ENCODE results near the gene ANKH.

GRCh38 chr5:14671414-14671813 is 200.2 kb downstream of the ANKH start:
- TF ChIP-seq FOXK2 (IDR thresholded peaks at IDR 0.05) = no peak
- no peak for TF ChIP-seq BCL11A (IDR thresholded peaks at IDR 0.05; ENCODE audit: low read depth, low read length)
- no peak for TF ChIP-seq ZBED1 (IDR thresholded peaks at IDR 0.05; ENCODE audit: borderline replicate concordance)
- no peak for TF ChIP-seq CREM (IDR thresholded peaks at IDR 0.05; ENCODE audit: low read depth)
- TF ChIP-seq RAD21 (IDR thresholded peaks at IDR 0.05; ENCODE audit: insufficient read depth, low read depth, low read length) = no peak
- no peak for TF ChIP-seq NR2C1 (IDR thresholded peaks at IDR 0.05)
- TF ChIP-seq CTCF (IDR thresholded peaks at IDR 0.05 in 2 of 3, conservative IDR thresholded peaks at IDR 0.05 in 1 of 3; ENCODE audit: control insufficient read depth in 2 of 3, extremely low read depth in 1 of 3, insufficient read depth in 1 of 3, low read depth in 3 of 3, low read length in 3 of 3) = no peak
- TF ChIP-seq ATF2 (IDR thresholded peaks at IDR 0.05; ENCODE audit: low read length) = peak; percentile 90

Measured in GM12878 (cell line).